T-helper 1 cell treated with Interleukin-12 subunit alpha and Interleukin-12 subunit beta and Interleukin-4 antibody, amounts not matched to agents 30 μg/mL and 1 μg/mL, for 36 hours (primary cell): ENCODE data around the gene SETD5.

Experiments
- H3K27ac Mint-ChIP-seq: one replicate; pipeline ENCODE4 v1.8.0; 2021; ENCODE audit warnings: mild to moderate bottlenecking, mixed read lengths
- H3K27me3 Mint-ChIP-seq: one replicate; pipeline ENCODE4 v1.8.0; 2021; ENCODE audit warnings: low read depth, mixed read lengths
- H3K36me3 Mint-ChIP-seq: one replicate; pipeline ENCODE4 v1.8.0; 2021; ENCODE audit warnings: low read depth, mixed read lengths
- H3K4me1 Mint-ChIP-seq: one replicate; pipeline ENCODE4 v1.8.0; 2021; ENCODE audit warnings: low read depth, mixed read lengths
- H3K4me3 Mint-ChIP-seq: one replicate; pipeline ENCODE4 v1.8.0; 2021; ENCODE audit warnings: mild to moderate bottlenecking, moderate library complexity, mixed read lengths
- H3K9me3 Mint-ChIP-seq: one replicate; pipeline ENCODE4 v1.8.0; 2021; ENCODE audit warnings: mixed read lengths

The SETD5 gene

GRCh38 chr3:9397906-9398699 lies 688 bp downstream of the SETD5 start:
- no peaks in the 10 kb centered on the region for H3K27me3 Mint-ChIP-seq
- H3K36me3 Mint-ChIP-seq = peaks cover 24% of the 10 kb centered on the region
- peak overlapping the region; percentile 100 for H3K4me3 Mint-ChIP-seq
- H3K27ac Mint-ChIP-seq = peak overlapping the region; percentile 100
- no peaks in the 10 kb centered on the region for H3K9me3 Mint-ChIP-seq
- peaks cover 56% of the 10 kb centered on the region for H3K4me1 Mint-ChIP-seq

- peaks cover 51% of the 10 kb centered on the region for H3K4me1 Mint-ChIP-seq
- no peaks in the 10 kb centered on the region for H3K9me3 Mint-ChIP-seq
- H3K27ac Mint-ChIP-seq = peak overlapping the region; percentile 100
- H3K4me3 Mint-ChIP-seq = peak overlapping the region; percentile 100
- peaks cover 21% of the 10 kb centered on the region for H3K36me3 Mint-ChIP-seq
- no peaks in the 10 kb centered on the region for H3K27me3 Mint-ChIP-seq
Observed at GRCh38 chr3:9398700-9399336, 1.4 kb downstream of the SETD5 start.

- Mint-ChIP-seq H3K27ac (peak overlapping the region; percentile 100), H3K4me3 (peak overlapping the region; percentile 100), H3K36me3 (peaks cover 18% of the 10 kb centered on the region), H3K9me3 (no peaks in the 10 kb centered on the region), H3K27me3 (no peaks in the 10 kb centered on the region), H3K4me1 (peaks cover 50% of the 10 kb centered on the region)
Observed at GRCh38 chr3:9399337-9399703, 1.9 kb downstream of the SETD5 start.

- Mint-ChIP-seq H3K4me1 (peaks cover 50% of the 10 kb centered on the region), H3K27me3 (no peaks in the 10 kb centered on the region), H3K9me3 (no peaks in the 10 kb centered on the region), H3K4me3 (peak overlapping the region; percentile 100), H3K27ac (no peak overlapping the region), H3K36me3 (peaks cover 15% of the 10 kb centered on the region)
Observed at GRCh38 chr3:9399746-9400145, 2.3 kb downstream of the SETD5 start.

- Mint-ChIP-seq H3K36me3 (peaks cover 13% of the 10 kb centered on the region), H3K27ac (no peak overlapping the region), H3K4me1 (peaks cover 45% of the 10 kb centered on the region), H3K27me3 (no peaks in the 10 kb centered on the region), H3K4me3 (peak overlapping the region; percentile 21), H3K9me3 (no peaks in the 10 kb centered on the region)
Observed at GRCh38 chr3:9400616-9401015, 3.2 kb downstream of the SETD5 start.

- no peak overlapping the region for H3K27ac Mint-ChIP-seq
- H3K4me3 Mint-ChIP-seq = no peak overlapping the region
- H3K4me1 Mint-ChIP-seq = peaks cover 47% of the 10 kb centered on the region
- H3K36me3 Mint-ChIP-seq = peaks cover 12% of the 10 kb centered on the region
- H3K27me3 Mint-ChIP-seq = no peaks in the 10 kb centered on the region
- H3K9me3 Mint-ChIP-seq = no peaks in the 10 kb centered on the region
Observed at GRCh38 chr3:9401986-9402385, 4.6 kb downstream of the SETD5 start.

GRCh38 chr3:9402410-9403228 lies 5.2 kb downstream of the SETD5 start:
- H3K36me3 Mint-ChIP-seq = peaks cover 12% of the 10 kb centered on the region
- no peaks in the 10 kb centered on the region for H3K9me3 Mint-ChIP-seq
- H3K27me3 Mint-ChIP-seq = no peaks in the 10 kb centered on the region
- H3K4me1 Mint-ChIP-seq = peaks cover 50% of the 10 kb centered on the region
- H3K27ac Mint-ChIP-seq = no peak overlapping the region
- H3K4me3 Mint-ChIP-seq = no peak overlapping the region

- Mint-ChIP-seq H3K27ac (no peak overlapping the region), H3K9me3 (no peaks in the 10 kb centered on the region), H3K4me1 (peaks cover 51% of the 10 kb centered on the region), H3K4me3 (no peak overlapping the region), H3K27me3 (no peaks in the 10 kb centered on the region), H3K36me3 (peaks cover 11% of the 10 kb centered on the region)
Observed at GRCh38 chr3:9403463-9403862, 6.0 kb downstream of the SETD5 start.

- Mint-ChIP-seq H3K4me1 (peaks cover 47% of the 10 kb centered on the region), H3K27ac (no peak overlapping the region), H3K36me3 (peaks cover 7% of the 10 kb centered on the region), H3K27me3 (no peaks in the 10 kb centered on the region), H3K4me3 (no peak overlapping the region), H3K9me3 (no peaks in the 10 kb centered on the region)
Observed at GRCh38 chr3:9404680-9405079, 7.3 kb downstream of the SETD5 start.

GRCh38 chr3:9405756-9406155 lies 8.3 kb downstream of the SETD5 start:
- Mint-ChIP-seq H3K9me3 (no peaks in the 10 kb centered on the region), H3K36me3 (peaks cover 10% of the 10 kb centered on the region), H3K4me1 (peaks cover 46% of the 10 kb centered on the region), H3K4me3 (no peak overlapping the region), H3K27ac (no peak overlapping the region), H3K27me3 (no peaks in the 10 kb centered on the region)

GRCh38 chr3:9406856-9407626 lies 9.6 kb downstream of the SETD5 start:
- H3K27me3 Mint-ChIP-seq = no peaks in the 10 kb centered on the region
- H3K27ac Mint-ChIP-seq = no peak overlapping the region
- no peaks in the 10 kb centered on the region for H3K9me3 Mint-ChIP-seq
- H3K36me3 Mint-ChIP-seq = peaks cover 10% of the 10 kb centered on the region
- peaks cover 37% of the 10 kb centered on the region for H3K4me1 Mint-ChIP-seq
- no peak overlapping the region for H3K4me3 Mint-ChIP-seq

GRCh38 chr3:9408061-9408460 lies 10.6 kb downstream of the SETD5 start:
- H3K4me1 Mint-ChIP-seq = peaks cover 34% of the 10 kb centered on the region
- no peaks in the 10 kb centered on the region for H3K9me3 Mint-ChIP-seq
- no peak overlapping the region for H3K4me3 Mint-ChIP-seq
- peaks cover 9% of the 10 kb centered on the region for H3K36me3 Mint-ChIP-seq
- no peak overlapping the region for H3K27ac Mint-ChIP-seq
- H3K27me3 Mint-ChIP-seq = no peaks in the 10 kb centered on the region

GRCh38 chr3:9408546-9408945 lies 11.1 kb downstream of the SETD5 start:
- Mint-ChIP-seq H3K36me3 (peaks cover 9% of the 10 kb centered on the region), H3K4me1 (peaks cover 37% of the 10 kb centered on the region), H3K4me3 (no peak overlapping the region), H3K27ac (no peak overlapping the region), H3K27me3 (no peaks in the 10 kb centered on the region), H3K9me3 (no peaks in the 10 kb centered on the region)
